GM10266 (cell line): ENCODE measurements around the gene IP6K1.

Source experiments
- DNase-seq: peaks from one replicate; pipeline ENCODE4 v3.0.0; 2012; ENCODE audit errors: extremely low spot score
- TF ChIP-seq, protein P1 (sequence below): IDR thresholded peaks from 2 replicates; pipeline ENCODE4 v1.5.1; 2012; ENCODE audit warnings: mild to moderate bottlenecking, low read depth; ENCODE audit not compliant: control insufficient read depth, insufficient read depth; ENCODE audit errors: missing control alignments

The IP6K1 gene

GRCh38 chr3:49727154-49727923 lies 59.0 kb downstream of the IP6K1 start:
- DNase-seq: peak; percentile 47
- TF ChIP-seq, protein P1, sequence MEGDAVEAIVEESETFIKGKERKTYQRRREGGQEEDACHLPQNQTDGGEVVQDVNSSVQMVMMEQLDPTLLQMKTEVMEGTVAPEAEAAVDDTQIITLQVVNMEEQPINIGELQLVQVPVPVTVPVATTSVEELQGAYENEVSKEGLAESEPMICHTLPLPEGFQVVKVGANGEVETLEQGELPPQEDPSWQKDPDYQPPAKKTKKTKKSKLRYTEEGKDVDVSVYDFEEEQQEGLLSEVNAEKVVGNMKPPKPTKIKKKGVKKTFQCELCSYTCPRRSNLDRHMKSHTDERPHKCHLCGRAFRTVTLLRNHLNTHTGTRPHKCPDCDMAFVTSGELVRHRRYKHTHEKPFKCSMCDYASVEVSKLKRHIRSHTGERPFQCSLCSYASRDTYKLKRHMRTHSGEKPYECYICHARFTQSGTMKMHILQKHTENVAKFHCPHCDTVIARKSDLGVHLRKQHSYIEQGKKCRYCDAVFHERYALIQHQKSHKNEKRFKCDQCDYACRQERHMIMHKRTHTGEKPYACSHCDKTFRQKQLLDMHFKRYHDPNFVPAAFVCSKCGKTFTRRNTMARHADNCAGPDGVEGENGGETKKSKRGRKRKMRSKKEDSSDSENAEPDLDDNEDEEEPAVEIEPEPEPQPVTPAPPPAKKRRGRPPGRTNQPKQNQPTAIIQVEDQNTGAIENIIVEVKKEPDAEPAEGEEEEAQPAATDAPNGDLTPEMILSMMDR: no peak

- DNase-seq: no peak
- TF ChIP-seq, protein P1: no peak
Measured at GRCh38 chr3:49725906-49726681, 60.2 kb downstream of the IP6K1 start.

GRCh38 chr3:49724586-49724985 lies 61.8 kb downstream of the IP6K1 start:
- TF ChIP-seq, protein P1: no peak
- DNase-seq: peak; percentile 55

DNA sequence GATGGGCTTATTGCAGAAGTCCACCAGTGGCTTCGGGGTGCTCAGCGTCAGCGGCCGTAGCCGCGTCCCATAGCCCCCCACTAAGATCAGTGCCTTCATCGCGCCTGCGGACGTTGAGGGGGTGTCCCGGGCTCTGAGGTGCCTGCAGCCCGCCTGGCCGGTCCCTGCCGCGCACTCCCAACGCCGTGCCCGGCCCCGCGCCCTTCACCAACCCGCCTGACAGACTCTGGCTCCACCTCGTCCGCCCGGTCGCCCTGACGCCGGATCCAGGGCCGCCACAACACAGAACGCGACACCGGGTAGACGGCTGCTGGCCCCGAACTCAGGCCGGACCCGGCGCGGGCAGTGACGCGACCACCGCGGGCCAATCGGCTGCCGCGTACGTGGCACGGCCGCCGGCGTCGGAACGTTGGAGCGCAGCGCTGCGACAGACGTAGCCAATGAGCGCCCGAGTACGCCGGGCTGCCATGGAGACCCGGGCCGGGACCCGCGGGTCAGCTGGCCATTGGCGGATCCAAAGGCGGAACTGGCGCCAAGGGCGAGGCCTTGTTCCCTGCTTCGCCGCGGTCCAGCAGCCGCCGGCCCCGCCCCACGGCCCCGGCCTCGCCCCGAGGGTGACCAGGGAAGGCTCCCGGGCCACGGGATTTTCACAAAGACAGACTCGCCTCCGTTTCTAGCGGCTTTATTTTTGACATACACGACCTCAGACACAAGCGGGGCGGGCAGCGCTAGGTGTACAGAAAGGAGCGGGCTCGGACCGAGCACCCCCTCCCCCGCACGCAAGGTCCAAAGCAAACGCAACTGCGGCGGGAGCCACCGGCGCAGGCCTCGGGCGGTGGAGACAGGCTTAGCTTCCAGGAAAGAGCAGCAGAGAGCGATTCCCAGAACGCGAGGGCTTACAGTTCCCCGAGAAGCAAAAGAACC lies 62.5 kb downstream of the IP6K1 start, which contains the start of gene GMPPB:
Gene GMPPB (minus strand): TSS at position 324 of the 924 bp plus-strand sequence. CDS start 225 bp downstream, at position 99.
- TF ChIP-seq, protein P1: no peak
- peak; percentile 98 for DNase-seq

- TF ChIP-seq, protein P1: no peak
- DNase-seq: peak; percentile 72
Measured at GRCh38 chr3:49723296-49723627, 63.1 kb downstream of the IP6K1 start.

- TF ChIP-seq, protein P1: no peak
- DNase-seq: no peak
Measured at GRCh38 chr3:49722896-49723295, 63.4 kb downstream of the IP6K1 start.
